Dermis microvascular lymphatic vessel endothelial cell (primary cell): ENCODE measurements around the gene PTCH1. TPM values are rescaled to one million over a fixed set of nuclear protein-coding genes. Genes with fewer than 3 reads are reported as not detected.
A peak's percentile ranks its signal among the peaks of the same experiment; 100 is the strongest.

Experiments used
- DNase-seq, 2 donors: peaks; one replicate each; pipeline versions ENCODE4 v3.0.0 to v3.0.0-alpha.2; 2010; ENCODE audit warnings: low read depth in 2 of 2
- total RNA-seq: library from RNA; depleted of rRNA; stranded (reverse); fragments of >200 nt; gene quantifications from 2 replicates; pipeline ENCODE4 v1.2.1, GENCODE V29; 2014

The PTCH1 gene
- total RNA-seq, 1 donor from 2014 or later, result 2.6 TPM

GRCh38 chr9:95465115-95465514 is 51.7 kb downstream of the PTCH1 start:
- no peak for DNase-seq

DNA sequence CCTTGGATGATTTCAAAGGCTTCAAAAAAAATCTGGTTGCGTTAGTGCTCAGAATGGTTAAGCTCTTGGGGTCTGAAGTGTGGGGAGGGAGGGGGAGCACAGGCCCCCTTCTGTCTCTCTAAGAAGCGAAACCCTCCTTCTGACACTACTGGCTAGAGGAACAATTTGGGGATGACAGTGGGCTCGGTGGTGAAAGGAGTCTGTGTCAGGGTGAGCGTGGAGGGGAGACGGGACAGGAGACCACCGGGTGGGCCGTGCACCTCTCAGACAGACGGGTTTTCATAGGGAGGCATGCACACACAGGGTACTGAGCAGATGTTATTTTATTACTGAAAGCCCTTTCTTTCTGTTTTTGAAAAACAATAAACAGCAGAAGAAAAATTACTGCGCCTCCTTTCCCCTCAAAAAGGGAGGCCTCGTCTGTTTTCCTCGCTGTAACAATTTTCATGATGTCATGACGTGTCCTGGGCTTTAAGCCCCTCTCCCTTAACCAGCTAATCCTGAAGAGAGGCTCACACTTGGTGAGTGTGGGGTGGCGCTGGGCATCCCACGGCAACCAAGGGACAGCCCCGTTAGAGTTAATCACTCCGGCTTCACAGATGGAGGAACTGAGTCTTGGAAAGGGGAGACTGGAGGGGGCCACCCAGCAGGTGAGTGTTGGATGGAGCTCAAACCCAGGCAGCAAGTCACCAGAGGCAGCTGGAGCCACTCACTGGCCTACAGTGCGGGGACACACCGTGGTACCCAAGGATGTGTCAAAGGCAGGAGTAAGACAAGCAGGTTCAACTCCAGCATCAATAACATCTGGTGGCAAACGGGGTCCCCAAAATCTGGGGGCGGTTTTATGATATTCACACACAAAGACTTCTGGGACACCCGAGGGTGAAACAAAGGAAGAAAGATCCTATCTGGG is 53.4 kb downstream of the PTCH1 start:
- no peak for DNase-seq

- DNase-seq, result peak in 1 of 2 donors; percentile 65
Observed at GRCh38 chr9:95462249-95463147, 54.3 kb downstream of the PTCH1 start.

DNA sequence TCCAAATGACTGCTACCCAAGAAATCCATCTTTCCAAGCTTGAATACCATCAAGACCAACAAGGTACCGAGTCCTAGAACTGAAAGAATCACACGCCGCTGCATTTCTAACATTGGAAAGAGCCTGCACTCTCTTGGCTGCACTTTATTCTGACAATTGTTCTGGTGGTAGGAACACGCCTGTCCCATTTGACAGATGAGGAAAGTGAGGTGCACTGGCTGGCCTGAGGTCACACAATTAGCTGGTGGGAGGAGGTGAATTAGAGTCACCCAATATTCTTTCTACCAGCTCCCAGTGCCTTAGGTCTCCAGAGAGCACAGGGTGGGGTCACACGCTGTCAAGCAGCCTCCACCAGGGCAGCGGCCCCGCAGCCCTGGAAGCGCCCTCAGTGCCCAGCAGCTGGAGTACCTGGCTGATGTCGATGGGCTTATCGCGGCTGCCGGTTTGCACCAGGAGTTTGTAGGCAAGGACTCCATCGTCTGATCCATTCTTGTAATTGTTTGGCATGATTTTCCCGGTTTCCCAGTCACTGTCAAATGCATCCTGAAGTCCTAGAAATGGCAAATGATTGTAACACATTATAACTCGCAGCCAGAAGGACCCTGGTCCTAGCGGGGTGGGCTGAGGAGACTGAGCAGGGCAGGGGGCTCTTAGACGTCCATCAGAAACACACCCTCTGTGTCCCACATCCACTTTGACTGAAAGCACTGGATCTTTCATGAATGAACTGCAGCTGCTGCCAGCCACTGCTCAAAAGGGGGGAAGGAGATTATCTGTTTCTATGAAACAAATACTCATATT is 55.1 kb downstream of the PTCH1 start:
- no peak for DNase-seq

DNA sequence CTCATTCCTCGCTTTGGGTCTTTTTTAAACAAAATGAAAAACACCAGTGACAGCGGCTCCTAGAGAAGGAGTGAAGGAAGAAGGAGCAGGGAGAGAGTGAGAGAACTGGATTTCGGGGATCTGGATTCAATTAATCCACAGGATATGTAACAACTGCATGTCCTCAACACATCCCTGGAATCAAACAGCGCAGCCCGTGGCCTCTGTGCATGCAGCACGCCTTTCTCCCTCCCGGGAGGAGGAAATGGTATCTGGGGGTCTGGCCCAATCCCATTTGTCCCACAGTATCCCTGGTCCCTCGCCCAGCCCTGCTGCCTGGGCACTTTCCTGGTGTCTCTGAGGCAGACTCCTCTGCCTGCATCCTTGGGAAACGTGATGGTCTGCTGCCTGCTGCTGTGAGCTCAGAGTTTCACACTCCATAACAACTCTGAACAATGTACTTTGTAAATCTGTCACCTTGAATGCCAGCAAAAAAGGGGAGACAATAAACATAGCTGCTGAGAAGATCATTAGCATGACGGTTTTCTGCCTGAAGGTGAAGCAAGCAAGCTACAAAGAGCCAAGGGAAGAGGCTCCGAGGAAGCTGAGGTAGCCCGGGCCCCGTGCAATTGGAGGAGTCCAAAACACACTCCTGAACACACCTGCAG is 56.1 kb downstream of the PTCH1 start:
- no peak for DNase-seq

DNA sequence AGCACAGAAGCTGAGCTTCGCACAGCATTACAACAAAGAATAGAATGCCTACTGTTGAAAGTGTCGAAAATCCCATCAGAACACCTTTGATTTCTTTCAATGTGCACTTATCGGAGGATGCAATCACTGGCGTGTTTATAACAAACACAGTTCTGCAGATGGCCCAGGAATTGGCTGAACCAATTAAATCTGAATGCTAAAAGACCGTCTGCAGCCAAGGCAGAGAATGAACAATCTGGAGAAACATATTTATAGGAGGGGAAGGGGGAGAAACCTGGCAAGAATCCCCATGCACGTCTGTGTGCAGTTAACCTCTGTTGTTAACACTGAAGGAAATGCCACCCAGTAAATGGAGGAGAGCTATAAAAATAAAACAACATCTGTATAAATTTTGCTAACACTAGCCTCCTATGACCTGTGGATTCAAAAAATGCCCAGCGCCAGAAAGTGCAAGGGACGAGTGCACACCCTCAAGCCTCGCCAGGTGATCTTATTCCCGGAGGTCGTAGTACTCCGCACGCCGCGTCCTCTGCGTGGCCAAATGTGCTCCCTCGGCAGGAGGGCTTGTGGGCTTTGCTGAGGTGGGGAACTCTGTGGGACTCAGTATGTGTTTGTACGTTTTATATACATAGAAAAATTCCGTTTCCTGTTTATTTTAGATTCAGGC is 56.8 kb downstream of the PTCH1 start:
- DNase-seq, result no peak

GRCh38 chr9:95459178-95459577 is 57.6 kb downstream of the PTCH1 start:
- no peak for DNase-seq

GRCh38 chr9:95458666-95459065 is 58.1 kb downstream of the PTCH1 start:
- no peak for DNase-seq

DNA sequence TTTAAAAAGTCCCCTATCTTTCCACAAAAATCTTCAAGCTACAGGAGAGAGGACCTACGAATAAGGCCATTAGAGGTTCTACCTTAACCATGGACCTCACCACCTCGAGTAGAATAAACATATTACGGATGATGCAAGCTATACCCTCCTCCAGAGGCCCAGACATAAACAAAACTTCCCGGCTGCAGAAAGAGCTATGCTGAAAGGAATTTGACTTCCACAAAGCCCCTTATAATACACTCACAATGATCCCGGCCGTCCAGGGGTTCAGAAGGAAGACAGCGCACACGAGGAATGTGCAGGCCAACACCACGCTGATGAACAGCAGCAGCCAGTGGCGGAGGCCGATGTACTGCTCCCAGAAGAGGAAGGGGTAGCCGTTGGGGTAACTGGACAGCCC is 59.0 kb downstream of the PTCH1 start:
- no peak for DNase-seq

- DNase-seq, result no peak
Observed at GRCh38 chr9:95455714-95456113, 61.1 kb downstream of the PTCH1 start.

GRCh38 chr9:95452176-95452575 is 64.6 kb downstream of the PTCH1 start:
- DNase-seq, result no peak

GRCh38 chr9:95451065-95451426 is 65.7 kb downstream of the PTCH1 start:
- DNase-seq, result no peak

DNA sequence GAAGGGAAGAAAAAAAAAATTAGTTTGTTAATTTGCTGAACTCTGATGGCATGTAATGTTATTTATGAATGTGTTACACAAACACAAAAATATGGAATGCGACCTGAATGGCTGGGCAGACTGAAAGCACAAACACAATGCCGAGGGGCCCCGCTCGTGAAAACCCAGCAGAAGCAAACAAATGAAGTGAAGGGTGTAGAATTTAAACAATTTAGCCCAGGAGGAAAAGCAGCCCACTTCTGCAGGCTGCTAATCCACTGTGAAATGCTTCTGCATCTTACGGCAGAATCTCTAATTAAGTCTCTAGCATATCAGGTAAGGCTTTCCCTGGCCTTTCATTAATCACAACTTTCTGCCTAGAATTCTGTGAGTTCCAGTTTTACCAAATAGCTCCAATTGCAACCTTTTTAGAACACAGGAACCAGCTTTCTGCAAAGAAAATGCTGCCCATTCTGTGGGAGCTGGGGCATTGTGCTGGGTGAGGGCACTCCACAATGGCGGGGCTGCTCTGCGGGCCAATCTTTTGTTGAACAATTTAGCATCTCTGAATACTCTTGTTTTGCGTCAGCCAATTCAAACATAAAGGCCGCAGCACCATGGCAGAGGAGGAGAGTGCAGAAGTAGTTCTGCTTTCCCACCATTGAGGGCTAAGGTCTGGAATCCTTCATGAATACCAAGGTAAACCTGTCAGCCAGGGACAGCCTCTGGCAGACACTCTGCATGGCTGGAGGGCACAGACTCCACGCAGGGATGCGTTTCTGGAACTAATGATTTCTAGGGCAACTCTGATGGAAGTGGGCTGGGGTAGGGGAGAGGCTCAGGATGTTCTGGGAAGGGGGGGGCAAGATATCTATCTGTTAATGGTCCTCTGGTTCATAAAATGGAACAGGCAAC is 66.4 kb downstream of the PTCH1 start:
- no peak for DNase-seq

DNA sequence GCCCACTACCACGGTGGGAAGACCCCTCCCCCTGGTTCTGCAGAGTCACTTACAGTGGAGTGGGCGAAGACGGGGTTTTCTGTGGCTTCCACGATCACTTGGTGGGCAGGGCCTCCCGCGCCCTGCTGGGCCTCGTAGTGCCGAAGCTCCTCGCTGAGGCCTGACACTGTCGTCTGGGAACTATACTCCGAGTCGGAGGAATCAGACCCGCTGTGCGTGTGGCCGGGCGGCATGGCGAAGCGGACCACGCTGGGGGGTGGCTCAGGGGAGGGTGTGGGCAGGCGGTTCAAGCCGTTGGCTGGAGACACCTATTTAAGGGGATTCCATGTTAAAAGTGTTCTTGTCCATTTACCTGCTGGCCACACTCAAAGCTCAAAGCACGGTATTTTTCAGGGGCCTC is 67.8 kb downstream of the PTCH1 start:
- DNase-seq, result no peak

- no peak for DNase-seq
Observed at GRCh38 chr9:95447660-95448420, 68.9 kb downstream of the PTCH1 start.

DNA sequence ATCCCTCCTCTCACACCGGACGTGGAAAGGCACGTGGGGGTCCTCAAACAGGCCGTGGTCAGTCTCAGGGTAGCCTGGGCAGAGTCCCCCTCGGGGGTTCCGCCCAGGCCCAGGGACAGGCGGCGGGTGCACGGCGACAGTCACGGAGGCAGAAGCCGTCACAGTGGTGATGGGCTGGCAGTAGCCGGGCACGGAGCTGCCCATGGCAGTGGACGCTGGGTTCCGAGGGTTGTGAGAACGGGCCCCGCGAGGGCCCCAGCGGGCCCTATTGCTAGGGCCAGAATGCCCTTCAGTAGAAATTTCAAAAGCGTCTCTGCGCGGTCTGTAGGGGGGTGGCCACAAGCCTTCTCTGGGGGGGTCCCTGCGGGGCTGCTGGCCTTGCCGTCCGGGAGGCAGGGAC is 69.8 kb downstream of the PTCH1 start:
- no peak for DNase-seq

- DNase-seq, result no peak
Observed at GRCh38 chr9:95446259-95446658, 70.5 kb downstream of the PTCH1 start.

GRCh38 chr9:95444160-95444559 is 72.6 kb downstream of the PTCH1 start:
- no peak for DNase-seq

GRCh38 chr9:95443301-95443700 is 73.5 kb downstream of the PTCH1 start:
- DNase-seq, result no peak
